Measurements from ENCODE around the gene SUPT20H. TPM values are rescaled to one million over a fixed set of nuclear protein-coding genes. Genes with fewer than 3 reads are reported as not detected.

SUPT20H gene
- total RNA-seq, 1 donor from 2014 or later: 56.1 TPM

DNA sequence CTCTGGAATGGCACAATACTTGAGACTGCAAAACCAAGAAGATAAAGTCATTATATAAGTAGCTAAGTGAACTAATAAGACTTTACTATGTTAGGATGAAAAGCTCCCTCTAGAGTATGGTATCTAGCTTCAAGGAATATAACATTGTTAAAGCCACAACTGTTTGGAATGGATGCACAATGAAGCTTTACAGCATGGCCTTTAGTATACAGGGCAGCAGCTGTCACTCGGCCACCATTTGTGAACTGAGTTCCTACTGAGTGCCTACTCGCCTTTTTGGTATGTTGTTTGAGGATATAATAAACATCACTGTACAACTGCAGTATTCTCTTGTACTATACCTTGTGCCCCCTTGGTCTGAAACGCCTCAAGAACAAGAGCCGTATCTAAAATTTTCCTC lies 67.1 kb downstream of the SUPT20H start:
- H3K4me3 Mint-ChIP-seq (ENCODE audit: unreplicated experiment): no peak overlapping the region
- DNase-seq (ENCODE audit: low spot score): no peak
- H3K27me3 Mint-ChIP-seq (ENCODE audit: unreplicated experiment): peaks cover 2% of the 10 kb centered on the region
- no peaks in the 10 kb centered on the region for H3K4me1 Mint-ChIP-seq (ENCODE audit: unreplicated experiment)
- TF ChIP-seq CTCF (IDR thresholded peaks at IDR 0.05; ENCODE audit: unreplicated experiment): no peak
- no peak overlapping the region for H3K27ac Mint-ChIP-seq (ENCODE audit: unreplicated experiment)
- H3K36me3 Mint-ChIP-seq (ENCODE audit: low read depth, unreplicated experiment): peaks cover 42% of the 10 kb centered on the region
- H3K9me3 Mint-ChIP-seq (ENCODE audit: unreplicated experiment): no peaks in the 10 kb centered on the region

DNA sequence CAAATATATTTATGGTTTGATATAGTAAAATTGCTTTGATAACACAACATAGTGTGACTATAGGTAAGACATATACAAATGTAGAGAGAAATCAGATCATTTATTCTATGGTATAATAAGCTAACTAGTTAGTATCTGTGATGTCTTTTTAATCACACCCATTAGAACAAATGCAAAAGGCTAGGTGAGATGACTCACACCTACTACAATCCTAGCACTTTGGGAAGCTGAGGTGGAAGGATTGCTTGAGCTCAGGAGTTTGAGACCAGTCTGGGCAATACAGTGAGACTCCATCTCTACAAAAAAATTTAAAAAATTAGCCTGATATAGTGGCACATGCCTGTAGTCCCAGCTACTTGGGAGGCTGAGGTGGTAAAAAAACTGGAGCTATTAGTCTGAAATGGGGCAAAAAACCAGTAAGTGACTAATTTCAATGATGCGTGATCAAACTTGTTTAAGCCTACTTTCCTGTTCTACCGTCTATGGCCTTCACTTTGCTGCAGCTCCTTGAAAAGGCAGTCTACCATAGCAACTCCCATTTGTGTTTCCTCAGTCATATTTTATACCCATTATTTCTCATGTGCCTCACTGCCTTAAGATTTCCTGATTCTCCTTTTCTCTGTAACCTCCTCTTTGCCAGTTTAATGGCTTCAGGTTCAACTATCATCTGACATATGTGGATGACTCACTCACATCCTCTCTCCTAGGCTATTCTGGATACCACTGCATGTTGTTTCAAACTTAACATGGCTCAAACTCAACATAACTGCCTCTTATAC lies 72.8 kb downstream of the SUPT20H start:
- H3K36me3 Mint-ChIP-seq (ENCODE audit: low read depth, unreplicated experiment): peaks cover 30% of the 10 kb centered on the region
- no peak for DNase-seq (ENCODE audit: low spot score)
- H3K27me3 Mint-ChIP-seq (ENCODE audit: unreplicated experiment): peaks cover 2% of the 10 kb centered on the region
- no peak overlapping the region for H3K4me3 Mint-ChIP-seq (ENCODE audit: unreplicated experiment)
- H3K9me3 Mint-ChIP-seq (ENCODE audit: unreplicated experiment): no peaks in the 10 kb centered on the region
- H3K27ac Mint-ChIP-seq (ENCODE audit: unreplicated experiment): no peak overlapping the region
- no peak for TF ChIP-seq CTCF (IDR thresholded peaks at IDR 0.05; ENCODE audit: unreplicated experiment)
- no peaks in the 10 kb centered on the region for H3K4me1 Mint-ChIP-seq (ENCODE audit: unreplicated experiment)

DNA sequence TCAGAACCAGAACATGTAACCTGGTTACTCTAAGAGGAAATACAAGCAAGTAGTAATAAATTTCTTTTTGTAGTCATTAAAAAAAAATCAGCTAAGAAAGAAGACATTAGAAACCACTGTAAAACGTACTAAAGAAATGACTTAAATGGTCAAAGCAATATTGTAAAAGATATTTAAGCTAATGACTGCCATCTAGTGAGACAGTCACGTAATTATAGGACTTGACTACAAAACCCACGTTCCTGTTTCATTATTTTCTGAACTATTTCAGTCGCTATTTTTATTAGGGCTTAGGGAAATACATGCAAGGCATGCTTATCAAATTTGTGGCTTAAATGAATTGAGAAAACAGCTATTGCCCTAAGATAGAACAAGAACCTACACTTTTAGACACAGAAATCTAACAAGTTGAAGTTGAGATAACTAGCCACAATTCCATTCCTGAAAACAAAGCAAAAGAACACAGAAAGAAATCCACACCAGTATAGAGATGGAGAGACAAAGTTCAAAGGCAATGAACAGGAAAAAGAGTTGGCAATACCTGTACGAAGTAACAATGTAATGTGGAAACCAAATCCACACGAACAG lies 78.2 kb downstream of the SUPT20H start:
- peaks cover 8% of the 10 kb centered on the region for H3K36me3 Mint-ChIP-seq (ENCODE audit: low read depth, unreplicated experiment)
- no peak overlapping the region for H3K4me3 Mint-ChIP-seq (ENCODE audit: unreplicated experiment)
- no peak for DNase-seq (ENCODE audit: low spot score)
- H3K9me3 Mint-ChIP-seq (ENCODE audit: unreplicated experiment): no peaks in the 10 kb centered on the region
- peak overlapping the region; percentile 63 for H3K27ac Mint-ChIP-seq (ENCODE audit: unreplicated experiment)
- H3K4me1 Mint-ChIP-seq (ENCODE audit: unreplicated experiment): no peaks in the 10 kb centered on the region
- H3K27me3 Mint-ChIP-seq (ENCODE audit: unreplicated experiment): no peaks in the 10 kb centered on the region
- peak; percentile 47 for TF ChIP-seq CTCF (IDR thresholded peaks at IDR 0.05; ENCODE audit: unreplicated experiment)

GRCh38 chr13:36979361-36980050 lies 80.0 kb downstream of the SUPT20H start:
- DNase-seq (ENCODE audit: low spot score): no peak
- TF ChIP-seq CTCF (IDR thresholded peaks at IDR 0.05; ENCODE audit: unreplicated experiment): no peak
- H3K27ac Mint-ChIP-seq (ENCODE audit: unreplicated experiment): no peak overlapping the region
- no peak overlapping the region for H3K4me3 Mint-ChIP-seq (ENCODE audit: unreplicated experiment)
- peaks cover 13% of the 10 kb centered on the region for H3K36me3 Mint-ChIP-seq (ENCODE audit: low read depth, unreplicated experiment)
- no peaks in the 10 kb centered on the region for H3K9me3 Mint-ChIP-seq (ENCODE audit: unreplicated experiment)
- H3K27me3 Mint-ChIP-seq (ENCODE audit: unreplicated experiment): no peaks in the 10 kb centered on the region
- H3K4me1 Mint-ChIP-seq (ENCODE audit: unreplicated experiment): no peaks in the 10 kb centered on the region

DNA sequence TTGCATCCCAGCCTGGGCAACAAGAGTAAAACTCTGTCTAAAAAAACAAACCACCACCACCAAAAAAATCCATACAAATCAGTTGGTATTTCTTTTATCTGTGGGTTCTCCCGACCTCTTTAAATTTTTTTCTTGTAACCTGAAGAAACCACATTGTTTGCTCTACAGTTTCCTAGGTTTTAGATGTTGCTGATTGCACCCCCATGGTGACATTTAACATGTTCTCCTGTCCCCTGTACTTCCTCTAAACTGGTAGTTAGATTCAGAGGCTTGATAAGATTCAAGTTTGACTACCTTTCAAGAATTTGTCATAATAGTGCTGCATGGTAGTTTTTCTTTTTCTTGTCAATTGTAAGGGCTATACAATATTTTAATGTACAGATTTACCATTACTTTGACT lies 84.3 kb downstream of the SUPT20H start:
- Mint-ChIP-seq H3K36me3 (ENCODE audit: low read depth, unreplicated experiment) (peaks cover 19% of the 10 kb centered on the region), H3K27ac (ENCODE audit: unreplicated experiment) (no peak overlapping the region), H3K4me1 (ENCODE audit: unreplicated experiment) (no peaks in the 10 kb centered on the region), H3K4me3 (ENCODE audit: unreplicated experiment) (no peak overlapping the region), H3K9me3 (ENCODE audit: unreplicated experiment) (no peaks in the 10 kb centered on the region), H3K27me3 (ENCODE audit: unreplicated experiment) (no peaks in the 10 kb centered on the region)
- TF ChIP-seq CTCF (IDR thresholded peaks at IDR 0.05; ENCODE audit: unreplicated experiment): no peak
- DNase-seq (ENCODE audit: low spot score): no peak

Measured in endothelial cell (in vitro differentiated cells).